ENCODE data around the gene SLX4IP. TPM values are rescaled to one million over a fixed set of nuclear protein-coding genes. Genes with fewer than 3 reads are reported as not detected.
A peak's percentile ranks its signal among the peaks of the same experiment; 100 is the strongest.

SLX4IP gene
- total RNA-seq, 1 experiment from 2014 or later, result 7.0 TPM

DNA sequence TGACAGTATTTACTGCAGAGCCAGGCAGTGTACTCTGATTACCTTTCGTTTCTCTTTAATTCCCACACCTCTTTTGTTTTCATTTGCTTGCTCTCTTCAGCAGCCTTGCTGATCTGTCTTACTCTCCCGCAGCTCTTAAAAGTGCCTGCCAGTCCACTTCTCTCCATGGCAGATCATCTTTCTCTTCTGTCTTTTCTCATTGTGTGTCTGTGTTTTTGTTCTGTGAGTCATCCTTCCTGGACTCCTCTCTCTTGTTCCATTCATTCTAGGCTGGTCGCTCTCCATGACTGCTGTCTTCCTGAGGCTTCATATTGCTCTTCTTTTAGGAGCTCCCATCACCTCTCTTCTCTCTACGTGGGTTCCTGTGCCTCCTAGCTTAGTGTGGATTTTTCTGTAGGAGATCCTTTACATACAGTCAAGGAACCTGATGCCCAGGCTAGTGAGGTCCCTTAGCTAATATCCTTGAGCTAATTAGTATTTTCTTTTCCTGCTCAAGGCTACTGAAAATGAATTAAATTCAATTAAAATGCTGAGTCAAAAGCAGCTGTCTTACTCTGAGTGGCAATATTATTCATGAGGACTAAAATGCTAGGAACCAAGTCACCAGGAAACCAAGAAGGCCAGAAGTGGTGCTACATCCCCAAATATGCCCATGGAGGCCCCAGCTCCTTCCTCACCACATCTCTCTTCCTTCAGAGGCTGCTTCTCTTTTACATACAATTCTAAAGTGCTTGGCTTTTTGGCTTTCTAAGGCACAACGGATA is 86.1 kb downstream of the SLX4IP start:
- DNase-seq (ENCODE audit: low read depth), result peak; percentile 92

DNA sequence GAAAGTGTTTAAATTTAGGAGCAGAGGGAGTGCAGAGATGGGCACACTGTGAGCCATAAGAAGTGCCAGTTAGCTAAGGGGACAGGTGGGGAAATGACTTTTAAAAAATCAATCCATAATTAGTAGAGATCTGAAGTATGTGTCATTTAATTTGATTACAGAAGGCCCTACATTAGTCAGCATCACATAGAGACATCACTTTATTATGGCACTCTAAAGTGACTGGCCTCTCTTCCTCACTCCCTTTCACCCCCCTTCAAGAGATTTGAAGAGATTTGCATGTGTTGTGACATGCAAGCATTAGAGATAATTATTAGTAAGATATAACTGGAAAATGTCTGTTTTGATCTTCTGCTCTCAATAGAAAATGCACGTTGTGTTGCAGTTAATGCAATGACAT is 86.7 kb downstream of the SLX4IP start:
- DNase-seq (ENCODE audit: low read depth), result no peak

DNA sequence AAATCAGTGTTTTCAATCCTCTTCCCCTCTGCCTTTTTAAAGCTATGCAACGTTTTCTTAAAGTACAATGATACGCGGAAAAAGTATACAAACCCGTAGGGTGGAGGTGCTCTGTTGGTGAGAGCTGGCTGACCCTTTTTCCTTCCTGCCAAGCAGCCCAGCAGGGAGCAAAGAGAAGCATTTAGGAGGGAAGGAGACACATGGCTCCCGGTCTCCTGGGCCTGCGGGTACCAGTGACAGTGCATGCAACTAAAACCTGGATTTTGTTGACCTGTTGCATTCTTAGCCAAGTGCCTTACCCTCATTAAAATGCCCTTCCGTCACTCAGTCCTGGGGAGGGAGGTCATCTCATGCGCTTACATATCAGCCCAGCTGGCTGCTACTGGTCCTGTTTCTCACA is 87.2 kb downstream of the SLX4IP start:
- DNase-seq (ENCODE audit: low read depth), result no peak

DNA sequence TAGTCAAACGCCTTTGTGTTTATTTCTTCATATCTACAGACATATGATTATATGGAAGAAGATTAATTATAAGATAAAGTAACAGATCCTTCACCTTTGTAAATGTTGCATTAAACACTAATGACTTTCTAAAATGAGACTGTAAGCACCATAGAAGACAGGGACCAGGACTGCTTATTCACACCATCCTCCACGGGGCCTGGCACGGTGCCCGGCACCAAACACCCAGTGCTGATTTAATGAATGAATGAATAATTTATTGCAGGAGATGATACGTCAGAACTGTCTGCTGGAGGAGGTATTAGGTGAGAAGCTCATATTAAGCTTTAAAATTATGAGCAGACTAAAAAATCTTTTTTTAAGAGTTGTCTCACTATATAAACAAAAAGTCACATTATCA is 88.3 kb downstream of the SLX4IP start:
- DNase-seq (ENCODE audit: low read depth), result no peak

DNA sequence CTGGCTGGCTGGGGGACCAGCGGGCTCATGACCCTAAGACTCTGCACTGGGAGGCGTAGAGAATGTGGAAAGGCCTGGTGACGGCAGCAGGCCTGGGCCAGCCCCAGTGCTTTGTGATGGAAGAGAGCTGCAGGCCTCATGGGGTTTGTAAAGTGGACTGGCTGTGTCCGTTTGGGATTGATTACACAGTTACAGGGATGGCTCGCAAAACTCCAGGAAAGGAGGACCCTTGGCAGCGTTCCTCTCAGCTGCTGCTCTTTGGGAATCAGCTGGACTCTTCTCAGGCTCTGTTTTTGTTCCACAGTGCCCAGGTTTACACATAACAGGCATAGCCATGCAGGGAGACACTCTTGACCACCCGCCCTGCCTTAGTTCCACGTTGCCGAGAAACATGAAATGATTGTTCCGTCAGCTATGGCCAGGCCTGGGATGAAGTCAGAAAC is 89.0 kb downstream of the SLX4IP start:
- DNase-seq (ENCODE audit: low read depth), result peak; percentile 63

DNA sequence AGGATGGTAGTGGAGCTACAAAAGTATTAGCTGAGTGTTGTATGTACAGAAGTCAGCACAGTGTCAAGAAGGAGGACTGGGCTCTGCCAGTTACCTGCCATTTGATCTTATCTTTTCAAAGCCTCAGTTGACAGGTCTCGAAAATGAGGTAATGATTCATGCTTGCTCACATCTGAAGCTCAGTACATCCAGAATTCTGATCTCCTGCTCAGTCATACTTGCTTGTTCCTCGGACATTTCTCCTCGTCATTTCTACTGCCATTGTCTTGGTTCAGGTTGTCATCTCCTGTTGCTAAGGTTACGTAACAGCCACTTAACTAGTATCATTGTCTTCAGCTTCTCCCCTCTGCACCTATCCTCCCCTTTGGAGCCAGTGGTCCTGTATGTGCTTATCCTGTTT is 89.5 kb downstream of the SLX4IP start:
- DNase-seq (ENCODE audit: low read depth), result peak; percentile 67

DNA sequence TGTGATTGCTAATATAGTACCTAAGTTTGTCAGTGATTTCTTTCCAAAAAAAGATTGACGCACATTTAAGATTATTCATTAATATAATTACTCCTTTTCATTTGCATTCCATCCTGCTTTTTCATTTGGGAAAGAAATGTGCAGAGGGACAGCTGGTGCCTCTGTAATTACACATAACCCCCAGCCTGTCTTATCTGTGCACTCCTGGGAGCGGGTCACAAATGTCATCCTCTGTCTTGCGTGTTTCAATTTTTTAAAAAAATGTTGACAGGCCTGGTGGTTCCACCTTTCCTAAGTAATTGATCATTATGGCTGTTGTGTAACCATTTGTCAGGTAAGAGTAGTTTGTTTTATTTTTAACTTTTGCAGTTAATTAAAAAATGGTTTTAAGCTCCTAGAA is 92.7 kb downstream of the SLX4IP start:
- no peak for DNase-seq (ENCODE audit: low read depth)

DNA sequence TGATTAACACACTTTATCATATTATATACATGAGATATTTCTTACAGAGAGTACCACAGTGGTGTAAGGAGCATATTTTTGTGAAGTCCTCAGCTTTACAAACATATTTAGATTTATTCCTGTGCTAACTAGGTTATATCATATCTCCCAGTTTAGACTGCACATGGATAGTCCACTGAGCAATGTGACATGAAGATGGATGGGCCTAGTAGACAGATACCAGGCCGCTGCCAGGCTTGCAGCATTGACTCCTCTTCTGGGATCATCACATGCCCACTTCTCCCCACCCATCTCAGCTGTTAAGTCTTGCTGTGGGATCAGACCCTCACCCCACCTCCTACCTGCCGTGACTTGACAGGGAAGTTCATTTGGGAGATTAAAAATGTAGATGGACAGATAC is 95.8 kb downstream of the SLX4IP start:
- DNase-seq (ENCODE audit: low read depth), result no peak

DNA sequence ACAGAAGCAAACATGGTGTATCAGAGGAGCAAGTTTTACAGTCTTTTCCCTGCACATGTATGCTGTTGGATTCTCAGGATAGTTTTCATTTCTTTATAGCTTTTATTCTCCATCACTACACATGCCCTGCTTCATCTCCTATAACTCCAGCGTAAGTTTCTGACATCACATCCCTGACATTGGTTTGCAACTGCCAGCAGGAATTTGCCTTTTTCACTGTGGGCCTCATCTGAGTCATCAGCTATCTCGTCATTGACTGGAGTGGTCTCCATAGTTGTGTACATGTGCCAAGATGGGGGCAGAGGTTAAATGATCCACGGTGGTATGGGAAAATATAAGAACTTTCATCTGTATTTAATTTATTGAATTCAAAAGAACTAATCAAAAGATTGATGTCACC is 96.7 kb downstream of the SLX4IP start:
- DNase-seq (ENCODE audit: low read depth), result no peak

DNA sequence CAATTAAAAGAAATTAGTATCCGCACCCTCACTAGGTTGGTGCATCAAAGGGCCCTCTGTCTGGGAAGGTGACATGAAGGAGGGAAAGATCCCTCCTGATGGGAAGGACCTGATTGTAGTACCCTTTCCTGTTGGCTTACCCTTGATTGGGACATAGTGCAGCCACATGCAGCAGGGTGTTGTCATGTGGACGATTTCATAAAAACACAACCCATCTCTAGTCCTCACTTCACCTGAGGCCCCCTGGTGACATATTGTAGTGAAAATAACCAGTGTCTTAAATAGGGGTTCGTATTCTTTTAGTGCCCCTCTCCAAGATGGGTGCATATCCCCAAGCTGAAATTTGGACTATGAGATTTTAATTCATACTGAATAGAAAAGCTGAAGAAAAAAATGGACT is 97.3 kb downstream of the SLX4IP start:
- DNase-seq (ENCODE audit: low read depth), result no peak

DNA sequence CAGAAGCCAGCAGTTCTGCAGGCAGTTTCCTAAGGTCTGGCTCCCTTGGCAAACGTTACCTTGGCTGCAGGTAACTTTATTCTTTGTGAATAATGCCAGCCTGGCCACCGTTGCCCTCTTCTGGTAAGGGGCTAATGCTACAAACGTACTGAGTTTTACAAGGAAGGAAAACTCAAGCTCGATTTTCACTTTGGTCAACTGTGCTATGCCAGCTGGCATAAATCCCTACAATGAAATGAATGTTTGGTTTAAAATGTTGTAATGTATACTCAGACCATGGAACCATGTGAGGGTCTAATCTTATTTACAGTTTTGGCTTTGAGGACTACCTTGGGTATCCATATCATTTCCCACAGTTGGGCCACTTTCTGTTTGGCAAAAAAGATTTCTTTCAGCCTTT is 101.4 kb downstream of the SLX4IP start:
- no peak for DNase-seq (ENCODE audit: low read depth)

DNA sequence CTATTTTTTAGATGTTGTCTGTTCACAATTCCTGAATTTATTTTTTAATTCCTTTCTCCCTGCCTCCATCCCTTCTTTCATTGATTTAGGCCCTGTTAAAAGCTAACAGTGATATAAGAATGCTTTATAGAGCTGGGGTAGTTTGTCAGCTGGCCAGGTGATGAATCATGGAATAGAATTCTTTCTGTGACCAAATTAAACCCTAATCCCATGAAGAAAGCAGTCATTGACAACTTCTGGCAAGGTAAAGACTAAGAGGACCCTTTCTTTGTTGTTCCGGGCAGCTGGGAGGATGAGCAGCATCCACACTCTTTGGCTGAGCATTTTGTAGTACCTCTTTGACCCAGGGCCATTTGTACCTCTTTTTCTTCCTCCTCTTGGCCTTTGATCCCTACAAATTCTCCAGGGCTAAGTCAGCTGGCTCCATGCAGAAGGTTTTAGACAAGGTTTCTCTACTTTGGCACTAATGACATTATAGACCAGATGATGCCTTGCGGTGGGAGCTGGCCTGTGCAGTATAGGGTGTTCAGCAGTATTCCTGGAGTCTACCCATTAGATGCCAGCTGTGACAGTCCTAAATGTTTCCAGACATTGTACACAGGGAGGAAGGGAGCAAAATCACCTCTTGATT is 102.9 kb downstream of the SLX4IP start:
- DNase-seq (ENCODE audit: low read depth), result peak; percentile 43

DNA sequence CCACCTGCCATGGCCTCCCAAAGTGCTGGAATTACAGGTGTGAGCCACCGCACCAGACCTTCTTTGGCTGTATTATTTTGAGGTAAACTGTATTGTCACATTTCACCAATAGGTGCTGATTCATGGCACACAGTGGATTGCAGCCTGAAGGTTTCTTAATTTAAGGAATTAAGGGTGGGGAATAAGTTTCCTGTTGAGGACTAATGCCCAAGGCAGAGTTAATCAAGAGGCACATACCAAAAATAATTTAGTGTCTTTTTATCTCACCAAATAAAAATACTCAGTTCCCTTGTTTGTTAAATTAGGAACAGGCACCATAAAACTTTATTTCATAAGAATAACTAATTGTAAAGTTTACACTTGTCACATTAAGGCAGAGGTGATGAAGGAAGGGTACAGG is 103.7 kb downstream of the SLX4IP start:
- DNase-seq (ENCODE audit: low read depth), result no peak

DNA sequence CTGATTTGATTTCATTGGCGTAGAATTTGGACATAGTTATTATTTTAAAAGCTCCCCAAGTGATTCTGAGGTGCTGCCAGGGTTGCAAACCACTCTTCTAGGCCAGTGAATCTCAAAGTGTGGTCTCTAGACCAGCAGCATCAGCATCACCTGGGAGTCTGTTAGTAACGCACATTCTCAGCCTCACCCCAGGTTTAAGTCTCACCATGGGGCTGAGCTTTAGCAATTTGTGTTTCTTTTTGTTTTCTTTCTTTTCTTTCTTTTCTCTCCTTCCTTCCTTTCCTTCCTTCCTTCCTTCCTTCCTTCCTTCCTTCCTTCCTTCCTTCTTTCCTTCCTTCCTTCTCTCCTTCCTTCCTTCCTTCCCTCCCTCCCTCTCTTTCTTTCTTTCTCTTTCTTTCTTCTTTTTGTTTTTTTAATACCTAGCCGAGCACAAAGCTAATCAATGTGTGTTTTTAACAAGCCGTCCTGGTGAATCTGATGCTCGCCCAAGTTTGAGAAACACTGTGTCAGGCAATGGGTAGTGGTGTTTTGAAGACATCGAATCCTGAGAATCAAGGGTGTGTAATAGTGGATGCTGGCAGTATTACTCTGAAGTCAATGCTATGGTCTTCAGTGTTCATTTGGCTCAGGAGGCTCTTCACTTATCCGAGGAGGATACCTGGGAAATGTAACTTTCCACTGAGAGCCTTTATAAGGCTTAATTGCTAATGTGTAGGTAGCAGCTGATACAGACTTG is 104.9 kb downstream of the SLX4IP start:
- DNase-seq (ENCODE audit: low read depth), result no peak

DNA sequence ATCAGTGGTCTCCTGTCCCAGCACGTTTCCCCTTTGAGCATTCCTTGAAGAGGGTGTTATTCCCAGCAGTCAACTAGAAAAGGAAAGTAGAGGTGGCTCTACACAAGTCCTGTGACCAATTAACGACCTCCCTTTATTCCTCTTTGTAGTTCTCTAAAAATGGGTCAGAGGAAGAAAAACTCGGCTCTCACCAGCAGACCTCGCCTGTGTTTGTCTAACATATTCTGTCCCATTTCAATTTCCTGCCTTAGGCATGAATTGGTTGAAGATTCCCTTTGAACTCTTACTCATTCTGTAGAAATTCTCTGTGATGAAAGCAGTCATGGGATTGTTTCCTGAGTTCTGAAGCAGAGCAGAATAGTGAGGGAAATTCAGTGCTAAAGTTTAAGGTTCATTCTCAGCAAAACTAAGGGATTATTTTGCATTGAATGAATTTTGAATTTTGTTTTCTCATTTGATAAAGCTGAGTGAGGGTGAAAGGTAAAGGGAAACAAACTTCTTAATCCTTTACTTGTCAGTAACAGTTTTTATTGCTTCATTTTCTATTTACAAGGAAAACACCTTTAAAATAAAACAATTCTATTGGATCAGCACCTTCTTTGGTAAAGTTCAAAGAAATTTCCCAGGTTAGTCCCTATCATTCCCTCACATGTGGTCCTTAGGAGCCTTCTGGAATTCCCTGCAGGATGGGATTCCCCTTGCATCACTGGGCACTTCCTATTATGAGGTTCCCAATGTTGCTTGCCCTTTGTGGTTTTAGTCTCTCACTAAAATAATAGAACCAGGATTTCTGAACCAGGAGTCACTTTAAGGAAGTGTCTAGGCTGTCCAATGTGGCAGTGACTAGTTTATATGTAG is 105.8 kb downstream of the SLX4IP start:
- DNase-seq (ENCODE audit: low read depth), result peak; percentile 86

DNA sequence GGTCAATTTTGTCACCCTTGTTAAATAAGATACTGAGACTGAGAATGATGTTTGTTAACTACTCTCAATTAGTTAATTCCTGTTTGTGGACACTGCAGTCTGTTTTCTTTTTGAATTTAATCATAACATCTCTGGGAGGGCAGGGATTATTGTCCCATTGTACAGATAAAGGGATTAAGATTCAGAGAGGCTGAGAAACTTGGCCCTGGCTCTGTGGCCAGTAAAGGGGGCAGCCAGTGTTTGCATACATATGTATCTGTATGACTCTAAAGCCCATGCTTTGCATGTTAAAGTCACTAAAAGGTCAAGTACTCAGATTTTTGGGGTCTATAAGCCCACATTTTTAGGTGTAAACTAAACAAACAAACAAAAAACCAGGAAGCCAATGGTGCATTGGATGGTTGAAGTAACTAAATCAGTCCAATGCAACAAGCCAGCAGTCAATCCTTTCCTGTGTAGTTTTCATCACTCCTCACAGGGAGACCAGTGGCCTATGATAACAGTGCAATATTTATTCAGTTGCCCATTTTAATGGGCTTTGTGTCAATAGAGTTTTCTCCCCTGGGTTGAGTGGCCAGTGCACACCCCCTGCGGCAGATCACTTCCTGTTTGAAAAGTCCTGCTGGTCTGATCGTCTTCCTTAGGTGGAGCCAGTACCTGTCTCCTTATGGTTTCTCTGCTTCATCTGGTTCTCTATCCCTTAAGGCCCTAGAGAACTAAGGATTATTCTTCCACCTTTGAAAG is 106.7 kb downstream of the SLX4IP start:
- no peak for DNase-seq (ENCODE audit: low read depth)

DNA sequence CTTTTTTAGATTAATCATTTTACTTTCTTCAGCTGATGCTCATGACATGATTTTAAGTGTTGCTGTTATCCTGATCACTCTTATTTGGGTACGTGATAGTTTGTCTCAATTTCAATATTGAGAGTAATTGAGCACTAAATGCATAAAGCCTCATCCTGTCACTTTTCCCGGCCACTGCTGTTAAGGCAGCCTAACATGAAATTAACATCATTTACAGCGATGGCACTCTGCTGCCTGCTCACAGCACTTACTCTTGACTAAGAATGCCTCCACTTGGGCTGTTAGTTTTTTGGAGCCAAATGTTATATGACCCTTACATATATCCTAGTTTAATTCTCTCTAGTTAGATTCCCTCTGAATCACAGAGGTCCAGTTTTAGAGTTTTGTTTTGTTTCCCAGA is 107.3 kb downstream of the SLX4IP start:
- no peak for DNase-seq (ENCODE audit: low read depth)

DNA sequence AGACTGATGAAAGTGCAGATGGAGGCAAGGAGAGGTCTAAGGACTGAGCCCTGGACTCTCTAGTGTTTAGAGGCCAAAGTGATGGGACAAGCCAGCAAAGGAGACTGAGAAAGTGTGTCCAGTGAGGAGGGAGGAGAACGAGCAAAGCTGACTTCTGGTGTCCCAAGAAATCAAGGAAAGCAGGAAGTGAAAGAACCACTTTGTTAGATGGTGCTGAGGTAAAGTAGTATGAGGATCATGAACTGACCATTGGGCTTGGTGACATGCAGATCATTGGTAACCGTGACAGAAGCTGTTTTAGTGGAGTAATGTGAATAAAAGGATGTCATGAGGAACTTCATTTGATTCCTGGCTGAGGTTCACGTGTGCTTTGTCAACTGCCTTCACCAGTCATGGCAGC is 108.4 kb downstream of the SLX4IP start:
- no peak for DNase-seq (ENCODE audit: low read depth)

DNA sequence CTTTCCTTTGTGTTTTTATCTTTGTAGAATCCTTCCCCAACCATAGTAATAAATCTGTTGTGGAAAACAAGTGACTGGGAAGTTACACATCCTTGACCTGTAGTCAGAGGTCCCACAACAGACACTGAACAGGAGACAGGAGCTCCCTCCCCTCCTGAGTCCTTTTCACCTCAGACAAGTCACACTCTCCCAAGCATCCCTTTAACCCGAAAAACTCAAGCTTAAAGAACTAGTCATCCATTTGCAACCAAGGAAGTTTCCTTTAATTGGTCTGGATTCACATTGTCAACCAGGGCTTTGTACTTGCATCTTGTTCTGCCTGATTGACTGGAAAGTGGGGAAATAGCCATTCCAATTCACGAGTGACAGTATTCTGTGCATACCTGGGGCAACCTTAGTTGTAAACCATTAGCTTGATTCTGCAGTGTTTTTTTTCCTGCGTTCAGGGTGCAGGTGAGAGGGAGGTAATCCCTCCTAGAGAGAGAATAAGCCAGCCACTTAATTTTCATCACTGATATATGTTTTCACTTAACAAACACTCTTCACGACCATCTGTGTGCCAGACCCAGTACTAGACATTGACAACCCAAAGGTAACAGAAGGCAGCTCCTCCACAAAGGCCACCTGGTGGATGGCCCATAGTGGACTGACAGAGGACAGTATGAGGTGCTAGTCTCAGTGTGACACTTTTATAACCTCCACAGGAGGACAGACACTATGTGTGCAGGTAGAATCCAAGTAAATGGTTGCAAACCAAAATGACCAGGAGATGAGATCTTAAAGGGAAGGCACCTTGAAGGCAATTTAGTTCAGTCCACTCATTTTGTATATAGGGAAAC is 112.4 kb downstream of the SLX4IP start:
- DNase-seq (ENCODE audit: low read depth), result no peak

DNA sequence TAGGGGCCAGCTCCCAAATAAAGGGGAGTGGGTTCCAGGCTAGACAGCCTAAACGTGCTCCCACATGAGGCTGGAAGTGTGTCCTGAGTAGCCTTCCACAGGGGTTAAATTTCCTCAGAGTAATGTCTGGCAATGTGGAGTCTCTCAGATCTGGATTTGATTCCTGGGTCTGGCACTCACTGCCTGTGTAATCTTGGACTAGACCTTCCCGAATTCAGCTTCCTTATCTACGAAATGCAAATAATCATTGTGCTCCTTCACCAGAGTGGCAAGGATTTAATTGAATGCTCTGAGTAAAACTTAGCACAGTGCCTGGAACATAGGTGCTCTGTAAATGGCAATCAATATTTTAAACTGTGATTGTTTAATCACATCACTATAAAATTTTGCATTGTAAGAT is 114.4 kb downstream of the SLX4IP start:
- no peak for DNase-seq (ENCODE audit: low read depth)

Measured in LHCN-M2 (cell line).